Breast epithelium (tissue), 4 donors: Measurements from ENCODE around the gene CFD. TPM values are rescaled to one million over a fixed set of nuclear protein-coding genes. Genes with fewer than 3 reads are reported as not detected.

ENCODE experiments used
- DNase-seq, 2 donors: peaks; one replicate each; pipeline ENCODE4 v3.0.0-alpha.2; 2019; ENCODE audit warnings: low spot score in 2 of 2
- H3K27ac ChIP-seq, 2 donors: fragments of 200-600 bp; sonication (generic) in 1 of 2; one replicate each; pipeline ENCODE4 v1.5.1; 2016 to 2019; ENCODE audit warnings: mild to moderate bottlenecking in 1 of 2
- H3K27me3 ChIP-seq, 2 donors: fragments of 200-600 bp; sonication (generic) in 1 of 2; one replicate each; pipeline versions ENCODE4 v1.5.1 to v1.6.0; 2017 to 2019; ENCODE audit warnings: control low read depth in 1 of 2, mild to moderate bottlenecking in 1 of 2
- H3K36me3 ChIP-seq: fragments of 200-600 bp; one replicate; pipeline ENCODE4 v1.5.1; 2019
- H3K4me1 ChIP-seq, 2 donors: fragments of 200-600 bp; sonication (generic); one replicate each; pipeline ENCODE4 v1.5.1; 2016 to 2019; ENCODE audit warnings: control low read depth in 1 of 2
- H3K4me3 ChIP-seq, 3 donors: fragments of 200-600 bp; sonication (generic); 1 replicate in 2 of 3; 2 replicates in 1 of 3; pipeline ENCODE4 v1.5.1; 2016 to 2019; ENCODE audit warnings: mild to moderate bottlenecking in 3 of 3, moderate library complexity in 2 of 3
- H3K9me3 ChIP-seq, 2 donors: fragments of 200-600 bp; sonication (generic) in 1 of 2; one replicate each; pipeline ENCODE4 v1.5.1; 2016 to 2019; ENCODE audit warnings: control low read depth in 1 of 2
- CTCF ChIP-seq, 3 donors: fragments of 450-650 bp; IDR thresholded peaks; one replicate each; pipeline ENCODE4 v1.5.1; 2016 to 2017; ENCODE audit warnings: antibody characterized with exemption in 3 of 3, mild to moderate bottlenecking in 3 of 3, moderate library complexity in 3 of 3
- POLR2A ChIP-seq: fragments of 450-650 bp; IDR thresholded peaks from one replicate; pipeline ENCODE4 v1.6.1; 2016; ENCODE audit warnings: antibody characterized with exemption, mild to moderate bottlenecking, moderate library complexity
- POLR2AphosphoS5 ChIP-seq, 3 donors: sonication (generic); formaldehyde crosslinking; IDR thresholded peaks; one replicate each; pipeline ENCODE4 v1.6.1; 2017; ENCODE audit warnings: antibody characterized with exemption in 3 of 3
- intact Hi-C: fragments of 100-400 bp; cut with DNase I; formaldehyde crosslinking; loops from one replicate; pipeline ENCODE4 v1.15.1; 2023; ENCODE audit warnings: low total_unique reads
- total RNA-seq, 3 donors: library from RNA; depleted of rRNA; stranded (reverse); fragments of >200 nt; gene quantifications; one replicate each; pipeline ENCODE4 v1.1.0, GENCODE V29; 2016

CFD gene
- total RNA-seq, 3 donors from 2014 or later = 345 to 6,770 (median 797) TPM

- no peaks in the 10 kb centered on the region for H3K9me3 ChIP-seq
- intact Hi-C loops = loop anchor here (5.0 to 10.0 kb wide), 2 partner anchors 294 to 316 kb away; no protein-coding TSS in a partner anchor
- H3K27me3 ChIP-seq = no peaks in the 10 kb centered on the region
- H3K4me1 ChIP-seq = no peaks in the 10 kb centered on the region
- TF ChIP-seq POLR2A (no peak), CTCF (IDR thresholded peaks at IDR 0.05) (no peak), POLR2AphosphoS5 (IDR thresholded peaks at IDR 0.05) (no peak)
- DNase-seq = no peak
- H3K4me3 ChIP-seq = no peak overlapping the region
- H3K36me3 ChIP-seq = no peaks in the 10 kb centered on the region
- no peak overlapping the region for H3K27ac ChIP-seq
These were observed 39.2 kb downstream of the CFD start for GRCh38 chr19:898663-899062.

- H3K27me3 ChIP-seq = no peaks in the 10 kb centered on the region
- intact Hi-C loops = loop anchor here (5.0 to 10.0 kb wide), 2 partner anchors 293 to 315 kb away; no protein-coding TSS in a partner anchor
- no peak overlapping the region for H3K27ac ChIP-seq
- H3K4me3 ChIP-seq = no peak overlapping the region
- H3K9me3 ChIP-seq = no peaks in the 10 kb centered on the region
- no peaks in the 10 kb centered on the region for H3K36me3 ChIP-seq
- H3K4me1 ChIP-seq = no peaks in the 10 kb centered on the region
- DNase-seq = no peak
- TF ChIP-seq POLR2AphosphoS5 (IDR thresholded peaks at IDR 0.05) (no peak), POLR2A (no peak), CTCF (IDR thresholded peaks at IDR 0.05) (no peak)
These were observed 40.0 kb downstream of the CFD start for GRCh38 chr19:899336-900042.

- intact Hi-C loops = no loop called here
- no peak overlapping the region for H3K4me3 ChIP-seq
- H3K4me1 ChIP-seq = no peaks in the 10 kb centered on the region
- peak overlapping the region in 1 of 2 donors; percentile 12 for H3K27ac ChIP-seq
- H3K9me3 ChIP-seq = no peaks in the 10 kb centered on the region
- no peaks in the 10 kb centered on the region for H3K27me3 ChIP-seq
- no peaks in the 10 kb centered on the region for H3K36me3 ChIP-seq
- DNase-seq = no peak
- no peak for TF ChIP-seq CTCF (IDR thresholded peaks at IDR 0.05)
- TF ChIP-seq POLR2A = no peak
- TF ChIP-seq POLR2AphosphoS5 (IDR thresholded peaks at IDR 0.05) = no peak
These were observed 40.5 kb downstream of the CFD start for GRCh38 chr19:900043-900301.

GRCh38 chr19:900302-901111 is 41.0 kb downstream of the CFD start:
- Histone ChIP-seq H3K4me1 (no peaks in the 10 kb centered on the region), H3K36me3 (no peaks in the 10 kb centered on the region), H3K9me3 (no peaks in the 10 kb centered on the region), H3K27ac (peak overlapping the region in 1 of 2 donors; percentile 12), H3K27me3 (no peaks in the 10 kb centered on the region), H3K4me3 (no peak overlapping the region)
- no peak for DNase-seq
- TF ChIP-seq POLR2AphosphoS5 (IDR thresholded peaks at IDR 0.05) = no peak
- TF ChIP-seq CTCF (IDR thresholded peaks at IDR 0.05) = no peak
- no peak for TF ChIP-seq POLR2A
- intact Hi-C loops = no loop called here
